HG03460 (cell line): ENCODE measurements around the gene PIK3C2G.

Experiments
- ATAC-seq: cut with Tn5 transposase; IDR thresholded peaks from one replicate; pipeline ENCODE4 v1.9.1; 2021; ENCODE audit not compliant: unreplicated experiment

Gene PIK3C2G

DNA sequence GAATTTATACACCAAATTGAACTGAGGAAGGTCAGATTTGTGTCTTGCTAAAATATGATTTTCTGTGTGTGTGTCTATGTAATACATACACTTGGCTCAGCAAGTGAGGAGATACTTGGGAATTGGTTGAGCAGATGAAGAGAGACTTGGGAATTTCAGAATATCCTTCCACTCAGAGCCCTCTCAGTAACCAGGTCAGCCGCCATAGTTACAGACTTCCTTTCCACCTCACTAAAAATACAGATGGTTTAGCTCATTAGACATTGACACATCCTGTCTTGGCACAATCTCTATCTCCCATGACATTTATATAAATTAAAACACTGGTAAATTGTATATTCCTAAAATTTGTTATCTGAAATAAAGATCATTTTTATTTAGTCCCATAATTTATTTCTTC is 15.9 kb downstream of the PIK3C2G start:
- no peak for ATAC-seq

DNA sequence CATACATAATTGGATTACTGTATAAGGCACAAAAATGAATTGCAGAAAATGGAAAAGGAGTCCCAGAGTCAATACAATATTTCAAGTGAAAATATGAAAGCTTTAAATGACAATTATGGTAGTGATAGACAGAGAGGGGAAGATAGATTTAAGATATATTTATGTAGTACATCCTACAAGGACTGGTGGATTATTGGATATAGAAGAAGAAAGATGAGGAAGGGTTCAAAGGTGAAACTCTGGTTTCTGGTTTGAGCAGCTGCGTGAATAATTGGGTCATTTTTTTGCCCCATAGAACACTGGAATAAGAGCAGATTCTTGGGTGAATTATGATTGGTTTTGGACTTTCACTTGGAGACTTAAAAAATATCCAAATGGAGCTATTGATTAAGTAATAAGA is 19.4 kb downstream of the PIK3C2G start:
- ATAC-seq, result no peak

DNA sequence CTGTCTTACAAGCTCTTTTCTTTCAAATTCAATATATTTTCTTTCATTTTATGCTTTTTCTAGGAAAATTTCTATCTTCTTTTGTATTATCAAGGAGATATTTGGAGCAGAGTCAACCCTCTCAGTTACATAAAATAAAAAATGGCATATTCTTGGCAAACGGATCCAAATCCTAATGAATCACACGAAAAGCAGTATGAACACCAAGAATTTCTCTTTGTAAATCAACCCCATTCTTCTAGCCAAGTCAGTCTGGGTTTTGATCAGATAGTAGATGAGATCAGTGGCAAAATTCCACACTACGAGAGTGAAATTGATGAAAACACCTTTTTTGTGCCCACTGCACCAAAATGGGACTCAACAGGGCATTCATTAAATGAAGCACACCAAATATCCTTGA is 20.6 kb downstream of the PIK3C2G start:
- ATAC-seq, result no peak

DNA sequence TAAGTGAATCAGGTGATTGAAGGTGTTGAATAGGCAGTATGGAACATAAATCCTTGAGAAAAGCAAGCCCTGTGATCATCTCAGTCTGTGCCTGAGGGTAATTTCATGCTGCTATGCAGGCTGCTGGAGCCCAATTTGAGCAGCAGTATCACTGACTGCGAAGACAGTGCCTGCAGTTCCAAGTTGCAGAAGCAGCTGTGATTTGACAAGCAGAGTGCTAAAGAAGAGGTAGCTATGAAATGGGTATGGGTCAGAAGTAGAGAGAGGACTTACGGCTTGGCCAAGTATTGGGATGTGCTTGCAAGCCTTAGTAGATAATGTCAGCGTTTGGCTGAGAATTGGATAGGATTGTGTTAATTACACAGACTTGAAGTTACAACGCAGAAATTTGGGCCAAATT is 22.5 kb downstream of the PIK3C2G start:
- no peak for ATAC-seq

DNA sequence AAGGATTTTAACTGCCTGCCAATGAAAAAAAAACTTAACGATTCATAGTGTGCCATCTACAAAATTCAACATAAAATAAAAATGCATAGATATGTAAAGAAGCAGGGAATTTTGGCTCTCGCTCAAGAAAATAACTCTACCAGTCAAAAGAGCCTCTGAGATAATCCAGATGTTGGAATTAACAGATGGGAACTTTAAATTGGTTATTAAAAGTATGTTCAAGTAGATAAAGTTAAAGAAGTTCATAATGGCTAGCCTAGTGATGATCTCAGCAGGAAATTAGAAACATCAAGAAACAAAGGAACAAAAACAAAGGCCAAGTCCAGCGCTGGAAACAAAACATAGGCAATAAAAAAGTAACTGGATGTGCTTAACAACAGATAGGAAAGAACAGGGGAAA is 23.1 kb downstream of the PIK3C2G start:
- no peak for ATAC-seq

DNA sequence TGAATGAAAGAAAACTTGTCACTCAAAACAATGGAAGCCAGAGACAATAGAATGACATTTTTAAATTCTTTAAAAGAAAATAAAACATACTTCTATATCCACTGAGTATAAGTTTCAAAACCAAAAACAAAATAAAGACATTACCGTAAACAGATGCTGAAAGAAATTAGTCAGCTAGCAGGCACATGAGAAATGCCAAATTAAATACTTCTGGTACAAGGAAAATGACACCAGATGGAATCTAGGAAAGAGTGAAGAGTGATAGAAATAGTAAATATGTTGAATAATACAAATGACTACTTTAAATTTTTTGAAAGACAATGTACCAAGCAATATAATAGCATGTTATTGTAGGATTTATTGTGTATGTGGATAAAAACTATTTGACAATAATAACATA is 23.8 kb downstream of the PIK3C2G start:
- no peak for ATAC-seq

DNA sequence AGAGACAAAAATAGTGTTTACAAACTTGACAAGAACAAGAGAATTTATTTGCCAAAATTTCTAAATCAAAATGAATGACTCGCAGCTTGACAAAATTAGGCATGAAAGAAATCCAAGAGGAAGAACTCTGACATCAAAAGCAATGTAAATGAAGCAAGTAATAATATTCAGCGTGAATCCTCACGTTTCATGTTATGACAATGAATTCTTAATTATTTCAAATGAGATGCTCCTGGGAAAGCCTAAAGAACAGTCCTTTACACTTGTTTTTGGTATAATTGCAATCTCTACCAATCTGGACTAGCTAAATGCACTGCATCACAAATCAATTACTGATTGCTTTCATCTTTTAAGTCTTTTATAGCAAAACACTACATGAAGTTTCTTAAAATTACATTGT is 29.1 kb downstream of the PIK3C2G start:
- ATAC-seq, result no peak

DNA sequence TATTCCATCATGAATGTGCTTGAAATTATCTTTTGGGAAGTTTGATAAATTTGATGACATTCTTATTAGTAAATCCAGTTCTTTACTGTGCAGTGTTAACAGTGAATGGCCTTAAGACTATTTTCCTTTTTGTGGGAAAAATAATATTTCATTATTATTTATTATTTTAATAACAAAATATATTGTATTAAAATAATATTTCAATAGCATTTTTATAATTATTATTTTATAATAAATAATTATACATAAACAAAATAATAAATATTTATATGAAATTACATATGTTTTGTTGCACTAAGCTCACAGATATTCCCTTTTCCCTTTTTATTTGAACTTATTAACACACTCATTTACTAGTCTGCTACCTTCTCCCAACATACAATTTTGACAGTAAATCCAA is 33.6 kb downstream of the PIK3C2G start:
- ATAC-seq, result no peak

DNA sequence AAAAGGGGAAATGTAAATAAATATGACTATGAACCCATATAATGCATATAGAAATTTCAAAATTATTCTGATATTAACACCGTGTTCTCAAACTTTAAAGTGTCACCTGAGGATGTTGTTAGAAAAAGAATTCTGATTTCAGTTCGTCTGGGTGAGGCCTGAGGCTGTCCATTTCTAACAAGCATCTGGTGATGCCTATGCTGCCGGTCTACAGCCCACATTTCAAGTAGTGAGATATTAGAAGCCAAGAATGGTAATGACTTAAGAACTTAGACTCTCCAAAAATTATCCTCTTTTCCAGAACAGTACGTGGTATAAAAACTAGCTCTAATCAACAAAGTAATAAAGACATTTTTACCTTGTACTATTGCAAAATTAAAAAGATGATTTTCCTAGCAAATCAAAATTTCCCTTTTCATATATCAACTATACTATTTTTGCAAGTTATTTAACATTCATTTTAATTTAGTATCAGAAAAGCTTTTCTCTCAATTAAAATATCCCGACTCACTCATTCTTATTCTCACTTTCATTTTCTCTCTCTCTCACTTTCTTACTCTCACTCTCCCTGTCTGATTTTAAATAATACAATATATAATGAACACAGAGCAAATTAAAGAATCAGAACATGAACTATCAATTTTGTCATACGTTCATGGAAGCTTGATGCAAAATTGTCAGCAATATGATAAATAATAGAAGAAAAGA is 35.0 kb downstream of the PIK3C2G start:
- ATAC-seq, result no peak

DNA sequence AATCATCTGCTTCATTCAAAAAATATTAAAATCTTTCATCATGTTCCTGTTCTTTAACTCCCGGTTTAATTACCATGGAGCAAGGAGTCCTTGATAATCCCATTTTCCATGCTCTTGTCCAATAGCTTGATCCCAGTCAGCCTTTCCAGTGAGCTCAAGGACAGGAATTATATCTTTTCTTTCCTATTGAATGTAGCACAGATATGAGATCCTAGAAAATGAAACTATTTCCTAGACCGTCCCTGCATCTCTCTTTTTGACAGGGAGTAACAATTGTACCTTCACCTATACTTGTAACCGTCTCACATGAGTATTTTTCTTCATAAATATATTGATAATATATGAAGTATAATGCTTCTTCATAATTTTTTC is 35.6 kb downstream of the PIK3C2G start:
- ATAC-seq, result no peak

DNA sequence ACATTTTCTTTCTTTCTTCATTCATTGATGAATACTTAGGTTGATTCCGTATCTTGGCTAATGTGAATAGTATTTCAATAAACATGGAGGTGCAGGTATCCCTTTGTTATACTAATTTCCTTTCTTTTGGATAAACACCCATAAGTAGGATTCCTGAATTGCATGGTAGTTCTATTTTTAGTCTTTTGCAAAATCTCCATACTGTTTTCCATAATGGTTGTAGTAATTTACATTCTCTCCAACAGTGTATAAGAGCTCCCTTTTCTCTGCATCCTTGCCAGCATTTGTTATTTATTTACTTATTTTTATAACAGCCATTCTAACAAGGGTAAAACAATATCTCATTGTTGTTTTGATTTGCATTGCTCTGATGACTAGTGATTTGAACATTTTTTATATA is 36.6 kb downstream of the PIK3C2G start:
- no peak for ATAC-seq

DNA sequence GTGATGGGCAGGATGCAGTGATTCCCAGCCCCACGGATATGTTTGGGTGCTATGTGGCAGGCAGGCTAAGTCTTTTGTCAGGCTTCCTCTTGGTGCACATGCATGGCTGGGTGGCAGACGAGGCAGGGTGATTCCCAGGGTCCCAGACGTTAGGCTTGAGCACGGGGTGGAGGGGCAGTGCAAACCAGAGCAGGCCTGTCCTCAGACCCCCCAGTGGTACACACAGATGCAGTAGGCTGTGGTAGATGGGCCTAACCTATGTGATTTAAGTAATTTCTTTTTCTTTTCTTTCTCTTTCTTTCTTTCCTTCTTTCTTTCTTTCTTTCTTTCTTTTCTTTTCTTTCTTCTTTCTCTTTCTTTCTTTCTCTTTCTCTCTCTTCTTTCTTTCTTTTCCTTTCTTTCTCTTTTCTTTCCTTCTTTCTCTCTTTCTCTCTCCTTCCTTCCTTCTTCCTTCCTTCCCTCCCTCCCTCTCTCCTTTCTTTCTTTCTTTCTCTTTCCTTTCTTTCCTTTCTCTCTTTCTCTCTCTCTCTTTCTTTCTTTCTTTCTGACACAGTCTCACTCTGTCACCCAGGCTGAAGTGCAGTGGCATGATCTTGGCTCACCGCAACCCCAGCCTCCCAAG is 41.6 kb downstream of the PIK3C2G start:
- no peak for ATAC-seq

DNA sequence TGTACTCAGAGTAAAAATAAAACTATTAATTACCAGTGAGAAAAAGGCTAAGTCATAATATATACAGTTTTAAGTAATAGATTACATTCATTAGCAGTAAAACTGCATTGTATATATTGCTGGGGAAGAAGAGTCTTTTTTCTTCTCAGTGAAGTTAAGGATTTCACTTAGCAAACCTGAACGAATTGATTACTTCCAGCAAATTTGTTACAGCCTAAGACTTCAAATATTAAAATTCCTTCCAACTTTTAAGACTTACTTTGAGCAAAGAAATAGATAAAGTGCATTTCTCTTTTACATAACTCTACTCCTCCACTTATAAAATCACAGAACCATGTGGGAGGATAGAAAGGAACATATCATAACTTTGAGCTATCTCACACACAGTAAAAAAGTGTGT is 43.3 kb downstream of the PIK3C2G start:
- no peak for ATAC-seq

DNA sequence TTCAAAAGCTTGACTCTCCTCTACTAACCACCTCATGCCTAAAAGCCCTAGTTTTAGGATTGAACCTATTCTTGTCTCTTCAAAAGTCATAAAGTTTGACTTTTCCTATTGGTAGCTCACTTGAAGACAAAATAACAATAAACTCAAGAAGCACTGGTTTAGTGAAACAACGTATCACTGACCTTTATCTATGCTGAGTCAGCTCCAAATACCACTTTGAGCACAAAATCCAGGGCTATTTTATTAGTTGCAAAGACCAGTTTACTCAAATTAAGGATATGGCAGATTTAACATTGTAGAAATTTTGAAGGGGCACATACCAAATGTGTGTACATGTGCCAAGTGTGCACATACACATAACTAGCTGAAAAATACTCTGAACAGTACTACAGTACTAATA is 45.0 kb downstream of the PIK3C2G start:
- ATAC-seq, result no peak

DNA sequence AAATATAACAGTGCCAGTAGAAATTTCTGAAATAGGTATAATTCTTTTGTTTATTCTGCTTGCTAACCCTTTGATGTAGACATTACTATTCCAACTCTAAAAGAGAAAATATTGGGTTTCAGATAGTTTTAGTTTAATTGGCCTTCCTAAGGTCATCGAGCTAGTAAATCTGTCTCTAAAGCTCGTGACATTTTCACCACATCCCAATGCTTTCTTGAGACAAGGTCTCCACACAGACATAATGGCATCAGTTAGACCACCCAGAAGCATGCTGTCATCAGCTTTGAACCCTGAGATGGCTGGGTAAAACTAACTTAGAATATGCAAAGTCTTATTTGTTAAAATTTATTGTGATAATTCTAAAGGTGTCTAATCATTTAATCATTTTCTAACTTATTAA is 52.0 kb downstream of the PIK3C2G start:
- no peak for ATAC-seq

DNA sequence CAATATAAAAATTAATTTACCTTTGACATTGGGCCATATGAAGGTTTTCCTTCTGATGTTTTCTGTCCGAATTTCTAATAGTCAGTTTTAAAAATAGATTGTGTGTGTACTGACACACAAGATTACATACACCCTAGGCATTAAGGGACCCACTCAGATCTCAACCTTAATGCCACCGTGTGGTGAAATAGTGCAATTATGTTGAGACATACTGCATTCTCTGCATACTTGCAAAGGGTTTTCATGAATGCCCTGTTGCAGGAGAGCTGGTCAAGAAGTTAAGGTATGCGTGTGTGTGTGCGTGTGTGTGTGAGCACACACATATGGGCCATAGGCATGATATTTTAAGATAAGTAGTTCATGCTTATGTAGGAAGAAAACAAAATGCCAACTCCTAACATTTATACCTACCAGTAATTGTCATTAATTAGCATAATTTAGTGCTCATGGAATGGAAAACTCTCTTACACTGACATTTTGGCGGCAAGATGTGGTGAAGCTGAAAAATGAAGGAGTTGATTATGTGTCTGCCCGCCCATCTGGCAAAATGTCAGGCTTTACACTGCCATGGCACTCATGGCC is 58.8 kb downstream of the PIK3C2G start:
- ATAC-seq, result no peak

DNA sequence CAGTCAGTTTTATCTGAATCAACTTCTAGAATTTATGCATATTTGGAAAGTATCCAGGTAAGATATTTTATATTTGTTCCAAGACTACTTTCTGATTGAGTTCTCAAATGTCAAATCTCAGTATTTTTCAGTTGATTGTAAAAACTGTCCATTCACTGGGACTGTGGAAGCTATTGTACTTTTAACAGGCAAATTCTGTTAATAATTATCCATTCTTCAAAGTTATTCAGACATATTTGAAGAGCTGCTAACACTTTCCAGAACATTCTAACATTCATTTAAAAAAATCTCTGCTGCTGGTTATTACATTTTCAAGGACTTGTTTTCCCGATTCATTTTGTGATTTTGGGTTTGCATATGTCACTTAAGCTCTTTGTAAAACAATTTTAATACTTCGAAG is 59.7 kb downstream of the PIK3C2G start:
- no peak for ATAC-seq

DNA sequence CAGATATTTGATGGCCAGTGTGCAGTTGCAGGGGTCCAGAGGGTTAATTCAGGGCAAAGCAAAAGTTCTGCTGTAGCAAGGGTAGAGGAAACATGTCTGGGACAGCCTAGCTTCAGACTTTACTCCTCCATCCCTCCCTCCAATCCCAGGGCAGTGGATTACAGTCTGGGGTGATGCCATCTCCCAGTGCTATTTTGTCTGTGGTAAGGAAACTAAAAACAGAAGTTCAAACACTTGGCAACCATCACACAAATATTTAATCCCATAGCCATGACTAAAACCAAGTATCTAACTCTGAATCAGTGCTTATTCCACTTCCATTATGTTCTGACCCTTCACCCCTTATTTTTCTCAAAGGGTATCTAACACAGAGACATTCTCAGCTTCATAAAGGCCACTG is 61.8 kb downstream of the PIK3C2G start:
- no peak for ATAC-seq

DNA sequence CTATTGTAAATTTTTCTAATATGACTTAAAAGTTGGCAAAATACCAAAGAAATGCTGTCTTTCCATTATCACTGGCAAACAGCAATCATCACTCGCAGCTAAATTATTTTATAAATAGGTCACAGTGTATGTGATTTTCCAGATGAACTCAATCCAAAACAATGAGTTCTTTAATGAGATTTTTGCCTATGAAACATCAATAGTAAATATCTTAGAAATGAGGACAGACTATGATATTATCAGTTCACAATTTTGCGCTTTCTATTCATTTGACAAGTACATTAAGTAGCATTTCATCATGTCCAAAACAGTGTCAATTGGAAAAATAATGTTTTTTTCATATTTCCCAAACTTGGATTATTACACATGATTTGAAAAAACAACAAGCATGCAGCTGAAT is 65.7 kb downstream of the PIK3C2G start:
- ATAC-seq, result no peak

DNA sequence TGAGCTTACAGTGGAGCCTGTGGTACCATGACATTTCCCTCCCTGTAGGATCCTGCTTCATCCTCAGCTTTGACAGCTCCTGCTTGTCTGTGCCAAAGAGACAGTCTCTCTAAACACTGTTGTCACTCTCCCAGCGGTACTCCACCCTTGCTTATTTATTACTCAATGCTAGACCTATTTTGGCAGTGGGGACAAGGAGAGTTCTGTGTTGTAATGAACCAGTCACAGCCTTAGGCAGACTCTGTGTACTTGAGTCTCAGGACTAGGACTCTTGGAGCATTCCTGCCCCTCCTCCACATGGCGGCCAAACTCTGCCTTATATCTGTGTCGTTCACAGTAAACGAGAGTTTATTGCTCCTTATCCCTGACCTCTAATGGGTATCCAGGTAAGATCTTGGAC is 70.9 kb downstream of the PIK3C2G start:
- no peak for ATAC-seq

DNA sequence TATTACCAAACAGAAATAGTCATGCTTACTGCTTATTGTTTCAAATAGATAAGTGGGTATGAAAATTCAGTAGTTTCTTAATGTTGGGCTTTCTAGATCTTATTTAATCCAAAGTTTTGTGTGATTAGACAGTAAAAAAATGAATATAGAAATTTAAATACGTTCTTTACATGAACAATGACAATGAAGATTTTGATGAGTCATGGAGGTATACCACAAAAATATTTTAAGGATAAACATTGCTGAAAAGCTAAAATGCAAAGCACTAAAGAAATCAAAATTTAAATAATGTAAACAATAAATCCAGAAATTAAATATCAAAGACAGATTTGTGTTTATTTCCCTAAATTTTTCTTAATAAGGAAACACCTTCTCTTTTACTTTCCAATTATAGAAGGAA is 78.3 kb downstream of the PIK3C2G start:
- no peak for ATAC-seq

DNA sequence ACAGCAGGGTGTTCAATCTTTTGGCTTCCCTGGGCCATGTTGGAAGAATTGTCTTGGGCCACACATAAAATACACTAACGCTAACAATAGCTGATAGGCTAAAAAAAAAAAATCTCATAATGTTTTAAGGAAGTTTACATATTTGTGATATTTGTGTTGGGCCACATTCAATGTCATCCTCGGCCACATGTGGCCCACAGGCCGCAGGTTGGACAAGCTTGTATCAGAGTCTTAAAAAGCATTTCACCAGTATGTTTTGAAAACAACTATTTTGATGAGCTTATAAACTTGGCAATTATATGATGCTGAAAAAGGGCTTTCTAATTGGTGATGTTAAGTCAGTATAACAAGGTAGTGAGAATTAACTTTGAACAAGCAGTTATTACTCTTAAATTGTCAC is 78.9 kb downstream of the PIK3C2G start:
- ATAC-seq, result no peak

DNA sequence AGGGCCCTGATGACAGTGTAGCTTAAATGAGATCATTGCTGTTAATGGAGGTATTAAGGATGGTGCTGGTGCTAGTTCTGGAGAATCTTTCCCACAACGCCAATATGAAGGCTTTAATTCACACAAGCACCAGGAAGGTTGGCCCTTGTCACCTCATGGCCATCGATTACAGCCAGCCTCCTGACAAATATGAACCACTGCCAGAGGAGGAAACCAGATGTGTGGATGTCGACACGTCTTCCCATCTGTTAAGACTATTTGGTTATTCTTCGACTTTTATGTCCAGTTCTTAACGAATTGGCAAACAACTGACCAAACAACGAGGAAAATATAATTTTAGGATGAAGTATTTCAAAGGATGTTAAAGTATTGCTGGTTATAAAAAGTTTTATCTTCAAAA is 79.5 kb downstream of the PIK3C2G start:
- no peak for ATAC-seq
